ENCODE measurements around the gene ANKMY1. TPM values are rescaled to one million over a fixed set of nuclear protein-coding genes. Genes with fewer than 3 reads are reported as not detected.

The ANKMY1 gene
- total and polyA plus RNA-seq, 9 donors = 5.2 to 10.8 (median 7.7) TPM

DNA sequence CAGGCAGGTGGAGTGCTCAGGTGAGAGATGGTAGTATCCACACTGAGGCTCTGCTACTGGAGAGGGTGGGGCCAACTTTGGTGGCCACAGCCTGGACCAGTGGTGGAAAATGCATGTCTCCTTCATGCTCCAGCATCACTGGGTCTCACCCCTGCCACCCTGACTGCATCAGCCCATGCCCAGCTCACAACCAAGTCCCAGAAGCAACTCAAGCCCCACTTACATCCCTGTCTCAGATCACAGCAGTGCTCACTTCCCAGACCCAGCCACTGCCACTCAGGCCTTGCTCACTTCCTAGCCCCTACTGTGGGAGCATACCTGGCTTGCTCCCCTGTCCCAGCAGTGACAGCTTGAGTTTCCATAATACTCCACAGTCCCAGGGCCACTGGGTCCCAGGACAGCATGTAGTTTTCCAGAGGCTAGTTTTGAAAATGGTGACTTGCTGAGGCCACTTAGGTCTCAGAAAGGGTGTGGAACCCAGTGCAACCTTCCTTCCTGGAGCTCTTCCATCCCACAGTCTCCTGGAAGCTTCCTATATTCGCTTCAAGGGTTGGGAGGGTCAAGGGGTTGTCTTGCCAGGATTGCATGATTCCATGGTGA is 63.5 kb downstream of the ANKMY1 start:
- Histone ChIP-seq H3K27me3 (ENCODE audit: control insufficient read depth, insufficient read depth, low read length) (no peaks in the 10 kb centered on the region), H3K4me3 (ENCODE audit: low read length) (no peak overlapping the region), H3K4me1 (ENCODE audit: control insufficient read depth, insufficient read depth, low read length) (no peaks in the 10 kb centered on the region), H3K27ac (ENCODE audit: low read length) (no peak overlapping the region), H3K9me3 (replicated peaks; ENCODE audit: control insufficient read depth, low read depth, low read length) (peaks cover 12% of the 10 kb centered on the region), H3K36me3 (ENCODE audit: control insufficient read depth, insufficient read depth, low read length) (peaks cover 6% of the 10 kb centered on the region)
- DNase-seq = no peak
- no CpG with 5 or more reads among the region's 1 CpG for WGBS (ENCODE audit: insufficient coverage)

GRCh38 chr2:240491483-240491882 is 66.3 kb downstream of the ANKMY1 start:
- H3K36me3 ChIP-seq (ENCODE audit: control insufficient read depth, insufficient read depth, low read length) = peaks cover 3% of the 10 kb centered on the region
- H3K27ac ChIP-seq (ENCODE audit: low read length) = no peak overlapping the region
- no peak overlapping the region for H3K4me3 ChIP-seq (ENCODE audit: low read length)
- no CpG with 5 or more reads among the region's 2 CpGs for WGBS (ENCODE audit: insufficient coverage)
- H3K27me3 ChIP-seq (ENCODE audit: control insufficient read depth, insufficient read depth, low read length) = no peaks in the 10 kb centered on the region
- no peak for DNase-seq
- H3K4me1 ChIP-seq (ENCODE audit: control insufficient read depth, insufficient read depth, low read length) = no peaks in the 10 kb centered on the region
- peaks cover 27% of the 10 kb centered on the region for H3K9me3 ChIP-seq (replicated peaks; ENCODE audit: control insufficient read depth, low read depth, low read length)

DNA sequence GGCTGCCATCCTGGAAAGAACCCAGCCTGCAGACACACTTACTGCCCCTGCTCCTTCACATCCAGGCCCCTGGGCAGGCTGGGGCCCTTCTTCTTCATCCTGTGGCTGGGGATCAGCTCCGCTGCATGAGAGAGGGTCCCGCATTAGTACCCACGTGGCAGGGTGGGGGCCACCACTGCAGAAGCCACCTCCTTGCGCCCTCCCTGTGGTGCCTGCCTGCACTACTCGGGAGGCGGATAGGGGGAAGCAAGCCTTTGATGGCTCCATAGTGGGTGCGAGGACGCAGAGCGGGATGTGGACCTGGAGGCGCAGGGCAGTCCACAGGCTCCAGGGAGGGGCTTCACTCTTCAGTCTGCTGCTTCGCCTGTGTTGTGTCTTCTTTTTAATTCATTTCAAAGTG is 75.6 kb downstream of the ANKMY1 start:
- Histone ChIP-seq H3K4me1 (ENCODE audit: control insufficient read depth, insufficient read depth, low read length) (no peaks in the 10 kb centered on the region), H3K4me3 (ENCODE audit: low read length) (no peak overlapping the region)
- WGBS (ENCODE audit: insufficient coverage) = 86% methylated on average over 7 of the region's 11 CpGs

GRCh38 chr2:240481720-240482119 is 76.1 kb downstream of the ANKMY1 start:
- H3K9me3 ChIP-seq (replicated peaks; ENCODE audit: control insufficient read depth, low read depth, low read length) = peaks cover 5% of the 10 kb centered on the region
- H3K27me3 ChIP-seq (ENCODE audit: control insufficient read depth, insufficient read depth, low read length) = no peaks in the 10 kb centered on the region
- no peak overlapping the region for H3K4me3 ChIP-seq (ENCODE audit: low read length)
- 86% methylated on average over 5 of the region's 5 CpGs for WGBS (ENCODE audit: insufficient coverage)
- H3K36me3 ChIP-seq (ENCODE audit: control insufficient read depth, insufficient read depth, low read length) = no peaks in the 10 kb centered on the region
- no peaks in the 10 kb centered on the region for H3K4me1 ChIP-seq (ENCODE audit: control insufficient read depth, insufficient read depth, low read length)
- DNase-seq = no peak
- H3K27ac ChIP-seq (ENCODE audit: low read length) = no peak overlapping the region

More for the DNA sequence above, 75.6 kb downstream of the ANKMY1 start:
- Histone ChIP-seq H3K9me3 (replicated peaks; ENCODE audit: control insufficient read depth, low read depth, low read length) (peaks cover 8% of the 10 kb centered on the region), H3K27ac (ENCODE audit: low read length) (no peak overlapping the region), H3K27me3 (ENCODE audit: control insufficient read depth, insufficient read depth, low read length) (no peaks in the 10 kb centered on the region), H3K36me3 (ENCODE audit: control insufficient read depth, insufficient read depth, low read length) (no peaks in the 10 kb centered on the region)
- DNase-seq = no peak

- Histone ChIP-seq H3K4me3 (ENCODE audit: low read length) (no peak overlapping the region), H3K36me3 (ENCODE audit: control insufficient read depth, insufficient read depth, low read length) (no peaks in the 10 kb centered on the region), H3K27ac (ENCODE audit: low read length) (no peak overlapping the region), H3K4me1 (ENCODE audit: control insufficient read depth, insufficient read depth, low read length) (no peaks in the 10 kb centered on the region), H3K27me3 (ENCODE audit: control insufficient read depth, insufficient read depth, low read length) (no peaks in the 10 kb centered on the region), H3K9me3 (replicated peaks; ENCODE audit: control insufficient read depth, low read depth, low read length) (no peaks in the 10 kb centered on the region)
- WGBS (ENCODE audit: insufficient coverage) = 90% methylated on average over 22 of the region's 25 CpGs
- no peak for DNase-seq
Measured at GRCh38 chr2:240480834-240481623, 76.8 kb downstream of the ANKMY1 start.

- Histone ChIP-seq H3K27me3 (ENCODE audit: control insufficient read depth, insufficient read depth, low read length) (no peaks in the 10 kb centered on the region), H3K4me3 (ENCODE audit: low read length) (no peak overlapping the region), H3K9me3 (replicated peaks; ENCODE audit: control insufficient read depth, low read depth, low read length) (no peaks in the 10 kb centered on the region), H3K4me1 (ENCODE audit: control insufficient read depth, insufficient read depth, low read length) (no peaks in the 10 kb centered on the region), H3K36me3 (ENCODE audit: control insufficient read depth, insufficient read depth, low read length) (no peaks in the 10 kb centered on the region), H3K27ac (ENCODE audit: low read length) (no peak overlapping the region)
- WGBS (ENCODE audit: insufficient coverage) = 70% methylated on average over 12 of the region's 12 CpGs
- DNase-seq = no peak
Measured at GRCh38 chr2:240479111-240479501, 78.7 kb downstream of the ANKMY1 start.

DNA sequence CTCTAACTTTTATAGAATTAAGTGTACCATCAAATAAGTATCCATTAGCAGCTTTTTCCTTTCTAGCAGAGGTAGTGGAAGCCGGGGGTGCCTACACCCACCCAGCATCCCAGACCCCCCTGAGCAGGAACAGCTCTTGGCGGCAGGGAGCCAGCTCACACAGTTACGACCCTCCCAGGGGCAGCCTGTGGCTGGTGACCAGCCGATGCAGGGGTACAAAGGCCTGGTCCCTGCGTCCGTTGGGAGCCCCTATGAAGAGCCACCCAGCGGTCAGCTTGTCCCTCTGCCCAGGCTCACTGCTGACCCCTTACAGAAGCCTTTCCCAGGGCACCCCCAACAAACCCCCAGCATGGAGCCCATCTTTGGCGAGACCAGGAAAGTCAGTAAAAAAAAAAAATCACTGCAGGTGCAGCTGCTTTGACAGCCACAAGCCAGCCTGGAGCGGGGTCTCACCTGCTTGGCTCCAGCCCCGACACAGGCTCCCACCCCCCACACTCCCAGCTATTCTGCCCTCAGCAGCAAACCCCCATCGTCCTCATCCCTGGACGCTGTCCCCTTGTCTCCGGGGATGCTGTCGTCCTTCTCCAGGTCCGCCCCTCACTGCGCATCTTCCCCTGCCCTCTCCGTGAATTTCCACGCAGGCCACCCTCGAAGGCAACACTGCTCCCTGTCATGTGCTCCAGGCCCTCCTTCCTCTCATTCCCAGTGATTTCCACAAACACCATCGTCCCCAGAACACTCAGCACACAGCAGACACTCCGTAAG is 79.3 kb downstream of the ANKMY1 start:
- Histone ChIP-seq H3K27ac (ENCODE audit: low read length) (no peak overlapping the region), H3K27me3 (ENCODE audit: control insufficient read depth, insufficient read depth, low read length) (no peaks in the 10 kb centered on the region), H3K9me3 (replicated peaks; ENCODE audit: control insufficient read depth, low read depth, low read length) (no peaks in the 10 kb centered on the region), H3K36me3 (ENCODE audit: control insufficient read depth, insufficient read depth, low read length) (no peaks in the 10 kb centered on the region), H3K4me1 (ENCODE audit: control insufficient read depth, insufficient read depth, low read length) (no peaks in the 10 kb centered on the region), H3K4me3 (ENCODE audit: low read length) (no peak overlapping the region)
- DNase-seq = no peak
- 82% methylated on average over 20 of the region's 21 CpGs for WGBS (ENCODE audit: insufficient coverage)

DNA sequence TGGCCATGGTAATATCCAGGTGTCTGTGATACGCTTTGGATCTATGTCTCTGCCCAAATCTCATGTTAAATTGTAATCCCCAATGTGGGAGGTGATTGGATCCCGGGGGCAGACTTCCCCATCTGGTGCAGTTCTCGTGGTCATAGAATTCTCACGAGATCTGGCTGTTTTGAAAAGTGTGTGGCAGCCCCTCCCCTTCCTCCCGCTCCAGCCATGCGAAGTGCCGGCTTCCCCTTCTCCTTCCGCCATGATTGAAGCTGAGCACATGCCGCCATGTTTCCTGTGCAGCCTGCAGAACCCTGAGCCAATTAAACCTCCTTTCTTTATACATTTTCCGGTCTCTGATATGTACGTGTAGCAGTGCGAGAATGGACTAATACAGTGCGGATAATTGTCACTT is 79.9 kb downstream of the ANKMY1 start:
- no peaks in the 10 kb centered on the region for H3K36me3 ChIP-seq (ENCODE audit: control insufficient read depth, insufficient read depth, low read length)

GRCh38 chr2:240473211-240473610 is 84.6 kb downstream of the ANKMY1 start:
- H3K36me3 ChIP-seq (ENCODE audit: control insufficient read depth, insufficient read depth, low read length) = no peaks in the 10 kb centered on the region
- H3K9me3 ChIP-seq (replicated peaks; ENCODE audit: control insufficient read depth, low read depth, low read length) = peaks cover 5% of the 10 kb centered on the region
- no peaks in the 10 kb centered on the region for H3K27me3 ChIP-seq (ENCODE audit: control insufficient read depth, insufficient read depth, low read length)
- no peak for DNase-seq
- no peak overlapping the region for H3K4me3 ChIP-seq (ENCODE audit: low read length)
- peaks cover 2% of the 10 kb centered on the region for H3K4me1 ChIP-seq (ENCODE audit: control insufficient read depth, insufficient read depth, low read length)
- H3K27ac ChIP-seq (ENCODE audit: low read length) = no peak overlapping the region
- WGBS (ENCODE audit: insufficient coverage) = 100% methylated on average over 1 of the region's 4 CpGs

More for the DNA sequence above, 79.9 kb downstream of the ANKMY1 start:
- Histone ChIP-seq H3K4me1 (ENCODE audit: control insufficient read depth, insufficient read depth, low read length) (no peaks in the 10 kb centered on the region), H3K9me3 (replicated peaks; ENCODE audit: control insufficient read depth, low read depth, low read length) (no peaks in the 10 kb centered on the region), H3K4me3 (ENCODE audit: low read length) (no peak overlapping the region), H3K27me3 (ENCODE audit: control insufficient read depth, insufficient read depth, low read length) (no peaks in the 10 kb centered on the region), H3K27ac (ENCODE audit: low read length) (no peak overlapping the region)
- WGBS (ENCODE audit: insufficient coverage) = 60% methylated on average over 3 of the region's 13 CpGs
- no peak for DNase-seq

GRCh38 chr2:240472078-240472790 is 85.6 kb downstream of the ANKMY1 start:
- Histone ChIP-seq H3K4me3 (ENCODE audit: low read length) (no peak overlapping the region), H3K9me3 (replicated peaks; ENCODE audit: control insufficient read depth, low read depth, low read length) (peaks cover 5% of the 10 kb centered on the region), H3K36me3 (ENCODE audit: control insufficient read depth, insufficient read depth, low read length) (no peaks in the 10 kb centered on the region), H3K4me1 (ENCODE audit: control insufficient read depth, insufficient read depth, low read length) (peaks cover 2% of the 10 kb centered on the region), H3K27me3 (ENCODE audit: control insufficient read depth, insufficient read depth, low read length) (no peaks in the 10 kb centered on the region), H3K27ac (ENCODE audit: low read length) (no peak overlapping the region)
- no peak for DNase-seq
- 93% methylated on average over 9 of the region's 11 CpGs for WGBS (ENCODE audit: insufficient coverage)
